Activated CD4-positive, alpha-beta T cell treated with anti-CD3 and anti-CD28 coated beads, Interleukin-2, amount 50 U/mL, for 1 hour (primary cell): ENCODE measurements around the gene CYP24A1.
A peak's percentile ranks its signal among the peaks of the same experiment; 100 is the strongest.

Experiments
- DNase-seq: peaks from one replicate; pipeline ENCODE4 v3.0.0-alpha.2; 2020

CYP24A1 gene

DNA sequence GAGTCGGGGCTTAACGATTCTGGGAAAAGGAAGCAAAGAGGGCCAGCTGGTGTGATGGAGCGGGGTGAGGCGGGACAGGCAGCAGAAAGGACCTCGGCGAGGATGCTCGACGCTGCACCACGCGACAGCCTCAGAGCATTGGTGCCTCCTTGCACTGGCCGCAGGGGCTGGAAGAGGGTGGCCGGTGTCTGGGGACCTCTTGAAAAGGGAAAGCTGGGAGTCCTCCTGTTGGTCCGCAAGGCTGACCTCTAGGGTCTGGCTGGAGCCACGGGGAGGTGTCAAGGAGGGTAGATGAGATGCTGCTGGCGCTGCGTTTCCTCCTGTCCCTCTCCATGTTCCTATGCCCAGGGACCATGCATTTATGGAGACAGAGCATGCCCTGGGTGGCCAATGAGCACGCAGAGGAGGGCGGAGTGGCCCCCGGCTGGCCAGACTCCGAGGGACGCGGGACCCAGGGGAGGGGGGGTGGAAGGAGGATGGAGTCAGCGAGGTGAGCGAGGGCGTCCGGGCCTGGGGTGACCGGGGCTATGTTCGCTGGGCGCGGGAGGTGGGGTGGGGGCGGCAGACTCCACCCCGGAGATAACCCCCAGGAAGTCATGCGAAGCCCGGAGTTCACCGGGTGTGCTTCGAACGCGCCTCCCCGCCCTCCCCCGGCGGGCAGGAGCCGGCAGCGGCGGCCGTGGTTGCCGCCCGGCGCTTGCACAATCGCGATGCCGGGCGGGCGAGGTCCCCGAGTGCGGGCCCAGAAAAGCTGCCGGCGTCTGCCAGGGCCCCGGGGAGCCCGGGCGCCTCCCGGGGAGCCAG, at the start of gene CYP24A1:
CYP24A1 (minus strand) TSS at position 334 of the 804 bp plus-strand sequence. CDS start 407 bp downstream, outside the sequence.
- DNase-seq = no peak

DNA sequence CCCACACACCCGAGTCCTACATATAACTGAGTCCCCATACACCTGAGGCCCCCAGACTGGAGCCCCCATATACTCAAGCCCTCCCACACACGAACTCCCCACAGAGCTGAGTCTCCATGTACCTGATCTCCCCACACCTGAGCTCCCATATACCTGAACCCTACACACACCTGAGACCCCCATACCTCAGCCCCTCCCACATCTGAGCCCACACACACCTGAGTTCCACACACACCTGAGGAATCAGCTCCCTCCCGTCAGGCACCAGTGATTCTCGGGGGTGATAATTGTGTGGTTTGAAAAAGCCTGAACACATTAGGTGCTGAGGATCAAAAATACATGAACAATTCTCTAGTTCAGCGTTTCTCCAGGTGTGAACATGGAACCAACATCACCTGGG, 49.5 kb upstream of the CYP24A1 start:
- DNase-seq = no peak

DNA sequence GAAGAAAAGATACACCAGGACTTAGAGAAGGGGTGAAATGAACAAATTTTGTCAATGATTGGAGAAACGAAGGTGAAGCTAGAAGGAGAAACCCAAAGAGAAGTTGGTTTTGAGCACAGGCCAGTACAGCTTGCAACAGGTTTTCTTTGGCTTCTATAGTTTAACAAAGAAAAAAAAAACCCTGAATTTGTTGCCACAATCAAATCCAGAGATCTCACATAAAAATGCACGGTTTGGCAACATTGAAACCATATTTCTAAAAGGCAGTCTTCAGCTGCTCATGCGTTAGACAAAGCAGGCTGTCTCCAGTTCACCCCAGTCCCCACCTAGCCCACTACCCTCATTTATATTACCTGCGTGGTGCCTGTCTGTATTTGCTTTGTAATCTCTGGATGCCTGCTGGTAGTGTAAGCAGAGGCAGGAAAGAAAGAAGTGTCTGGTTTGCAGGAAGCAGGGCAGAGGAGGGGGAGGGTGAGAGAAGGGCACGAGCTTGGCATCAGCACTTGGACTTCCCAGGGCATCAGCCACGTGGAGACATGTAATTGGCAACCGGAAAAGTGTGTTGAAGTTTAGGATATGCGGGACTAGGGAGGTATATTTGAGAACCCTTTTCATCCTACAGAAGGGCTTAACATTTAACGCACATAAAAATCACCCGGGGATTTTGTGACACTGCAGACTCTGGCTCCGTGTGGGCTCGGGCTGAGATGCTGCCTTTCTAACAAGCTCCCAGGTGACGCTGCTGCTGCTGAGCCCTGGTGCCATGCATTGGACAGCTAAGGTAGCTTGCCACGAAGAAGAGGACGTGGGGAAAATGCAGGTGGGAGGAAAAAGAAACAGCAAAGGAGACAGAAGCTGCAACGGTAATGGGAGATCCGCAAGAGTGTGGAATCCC, 48.5 kb upstream of the CYP24A1 start:
- DNase-seq = no peak

DNA sequence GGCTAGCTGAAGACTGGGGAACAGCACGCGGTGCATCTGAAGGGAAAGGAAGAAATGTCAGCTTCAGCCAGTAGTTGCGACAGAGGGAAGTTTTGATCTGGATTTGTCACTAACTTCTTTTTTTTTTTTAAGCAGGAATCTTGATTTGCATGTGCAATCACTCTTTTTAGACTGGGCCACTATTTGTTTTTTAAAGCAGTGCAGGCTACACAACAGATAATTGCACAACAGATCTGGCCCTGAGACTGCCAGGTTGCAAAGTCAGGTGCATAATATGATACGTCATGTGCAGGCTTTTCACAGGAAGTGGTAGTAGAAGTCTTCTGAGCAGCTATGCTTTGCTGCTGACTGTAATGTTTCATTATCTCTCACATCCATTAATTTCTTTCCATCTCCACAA, 47.6 kb upstream of the CYP24A1 start:
- no peak for DNase-seq

DNA sequence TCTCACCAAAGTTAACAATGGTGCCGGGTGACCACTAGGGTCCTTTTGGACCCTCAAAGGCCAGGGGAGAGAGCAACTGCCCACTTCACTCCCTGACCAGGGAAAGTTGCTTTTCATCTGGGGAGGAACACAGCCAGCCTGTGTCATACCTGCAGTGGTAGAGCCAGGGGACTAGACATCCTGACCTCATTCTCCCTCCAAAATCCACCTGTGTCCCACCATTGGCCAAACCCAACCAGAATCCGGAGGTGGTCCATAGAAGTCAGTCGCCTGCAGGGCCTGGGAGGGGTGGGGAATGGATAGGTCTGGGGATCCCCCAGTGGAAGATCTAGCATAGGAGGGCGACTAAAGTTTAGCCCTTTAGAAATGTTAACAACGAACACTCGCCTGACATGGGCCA, 46.9 kb upstream of the CYP24A1 start:
- no peak for DNase-seq

DNA sequence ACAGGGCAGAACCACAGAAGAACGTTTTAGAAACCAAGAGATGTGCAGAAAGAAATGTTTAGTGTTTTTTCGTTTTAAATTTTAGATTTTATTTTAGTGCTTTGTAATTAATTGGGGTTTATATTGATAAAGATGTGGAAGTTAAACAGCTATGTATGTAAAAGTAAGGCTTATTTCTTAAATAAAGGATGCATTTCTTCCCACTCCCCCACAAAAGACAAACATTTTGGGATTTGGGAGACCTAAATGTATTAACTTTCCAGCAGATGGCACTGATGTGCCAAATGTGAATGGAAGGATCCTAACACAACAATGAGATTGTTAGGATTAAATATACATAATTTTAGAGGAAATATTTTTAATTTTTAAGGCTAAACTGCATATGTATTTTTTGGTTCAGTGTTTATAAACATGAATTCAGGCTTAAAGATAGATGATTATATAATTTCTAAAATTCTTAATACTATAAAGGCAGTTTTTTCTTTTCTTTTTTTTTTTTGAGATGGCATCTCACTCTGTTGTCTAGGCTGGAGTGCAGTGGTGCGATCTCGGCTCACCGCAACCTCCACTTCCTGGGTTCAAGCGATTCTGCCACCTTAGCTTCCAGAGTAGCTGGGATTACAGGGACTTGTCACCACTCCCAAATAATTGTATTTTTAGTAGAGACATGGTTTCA, 46.1 kb upstream of the CYP24A1 start:
- no peak for DNase-seq

DNA sequence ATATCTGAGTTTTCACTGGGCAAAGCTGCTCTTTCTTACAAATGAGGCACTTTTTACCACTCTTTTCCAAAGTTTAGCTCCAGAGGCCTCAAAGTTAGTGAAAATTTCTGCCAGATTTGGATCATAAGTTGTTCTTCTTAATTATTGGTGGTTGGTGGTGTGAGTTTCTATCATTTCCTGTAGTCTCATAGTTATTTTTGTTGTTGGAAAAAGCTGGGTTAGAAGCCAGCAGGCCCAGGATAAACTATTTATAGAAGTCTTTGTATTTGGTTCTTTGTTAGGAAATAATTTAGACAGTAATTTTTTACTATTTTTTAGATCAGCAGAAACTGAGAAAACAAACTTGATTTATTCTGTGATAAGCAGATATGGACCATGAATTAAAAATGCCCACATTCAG, 44.7 kb upstream of the CYP24A1 start:
- no peak for DNase-seq

DNA sequence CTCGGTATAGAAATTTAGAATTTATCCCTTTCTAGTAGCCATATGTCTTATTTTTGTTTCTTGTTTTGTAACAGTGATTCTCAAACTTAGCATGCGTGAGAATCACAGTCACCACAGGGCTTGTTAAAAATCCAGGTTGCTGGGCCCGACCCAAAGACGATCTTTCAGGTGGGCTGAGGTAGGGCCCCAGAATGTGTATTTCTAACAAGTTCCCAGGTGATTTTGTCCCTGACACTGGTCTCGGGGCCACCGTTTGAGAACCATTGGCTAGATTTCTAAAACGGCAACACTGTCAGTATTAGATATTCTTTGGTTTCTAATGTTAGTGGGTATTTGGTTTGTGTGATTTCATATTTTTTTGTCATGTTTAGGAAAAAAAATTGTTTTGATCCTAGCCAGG, 44.0 kb upstream of the CYP24A1 start:
- DNase-seq = no peak

DNA sequence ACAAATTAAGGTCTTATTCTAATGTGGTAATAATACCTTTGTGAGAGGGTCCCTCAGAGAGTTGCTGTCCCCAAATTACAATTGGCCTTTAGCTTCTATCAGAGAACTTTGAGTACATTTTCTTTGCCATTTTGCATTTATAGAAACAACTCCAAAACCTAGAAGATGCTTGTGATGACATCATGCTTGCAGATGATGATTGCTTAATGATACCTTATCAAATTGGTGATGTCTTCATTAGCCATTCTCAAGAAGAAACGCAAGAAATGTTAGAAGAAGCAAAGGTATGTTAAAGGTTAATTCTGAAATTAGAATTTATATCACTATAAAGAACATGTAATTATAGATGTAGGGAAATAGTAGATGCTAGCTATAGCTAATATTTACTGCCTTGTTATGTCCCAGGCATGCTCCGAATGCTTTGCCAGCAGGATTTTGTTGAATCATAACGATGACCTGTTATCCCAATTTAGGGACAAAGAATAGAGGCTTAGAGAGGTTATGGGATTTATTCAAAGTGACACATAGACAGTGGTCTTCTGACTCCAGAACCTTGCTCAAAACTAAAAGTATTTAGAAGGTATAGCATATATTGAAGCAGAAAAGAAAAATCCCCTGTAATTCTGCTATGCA, 41.5 kb upstream of the CYP24A1 start:
- no peak for DNase-seq

DNA sequence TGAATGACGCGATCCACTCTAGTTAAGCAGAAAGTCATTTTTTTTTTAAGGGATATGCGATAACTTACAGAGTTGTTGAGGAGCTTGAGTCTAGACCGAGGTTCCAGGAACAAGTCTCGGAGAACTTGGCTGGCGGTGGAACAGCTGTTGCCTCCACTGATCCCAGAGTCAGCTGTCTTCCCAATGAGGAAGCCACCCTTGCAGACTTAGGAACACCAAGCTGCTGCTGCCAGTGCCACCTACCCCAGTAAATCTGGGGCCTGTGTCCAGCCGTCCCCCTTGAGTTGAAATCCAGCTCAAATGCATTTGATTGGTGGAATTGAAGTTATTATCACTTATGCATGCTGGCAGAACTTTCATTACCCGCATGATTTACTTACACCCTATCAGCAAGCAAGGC, 40.8 kb upstream of the CYP24A1 start:
- DNase-seq = no peak

DNA sequence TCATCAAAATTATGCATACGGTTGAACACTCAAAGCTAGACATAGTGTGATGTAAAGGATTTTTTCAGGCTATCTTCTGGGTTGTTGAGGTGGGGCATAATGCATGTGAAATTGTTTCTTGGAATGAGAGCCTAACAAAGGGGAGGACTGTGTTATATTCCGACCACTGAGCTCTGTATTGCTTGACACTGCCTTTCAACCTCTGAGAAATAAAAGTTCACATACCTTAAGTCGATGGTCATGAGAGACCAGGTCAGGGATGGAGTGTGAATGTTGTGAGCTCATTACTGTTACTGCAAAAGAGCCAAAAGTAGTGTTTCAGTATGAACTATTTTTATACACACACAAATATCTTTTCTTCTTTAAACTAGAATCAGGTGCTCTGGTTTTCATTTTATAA, 39.1 kb upstream of the CYP24A1 start:
- DNase-seq = no peak

DNA sequence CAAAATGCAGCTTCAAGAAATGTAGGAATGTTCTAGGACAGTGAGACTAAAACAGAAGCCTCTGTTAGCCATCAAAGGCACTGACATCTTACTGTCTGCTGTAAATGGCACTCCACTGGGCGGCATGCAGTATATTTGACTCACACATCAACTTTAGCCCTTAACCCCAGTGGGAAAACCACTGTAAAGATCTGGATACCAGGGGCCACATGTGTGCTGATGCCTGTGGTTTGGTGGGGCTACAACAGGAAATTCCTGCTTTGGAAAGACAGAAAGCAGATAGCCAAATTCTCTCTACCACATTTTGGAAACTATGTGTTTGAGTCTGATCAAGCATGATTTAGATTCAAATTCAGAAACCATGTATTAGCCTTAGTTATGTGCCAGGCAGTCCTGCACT, 38.4 kb upstream of the CYP24A1 start:
- DNase-seq = no peak

DNA sequence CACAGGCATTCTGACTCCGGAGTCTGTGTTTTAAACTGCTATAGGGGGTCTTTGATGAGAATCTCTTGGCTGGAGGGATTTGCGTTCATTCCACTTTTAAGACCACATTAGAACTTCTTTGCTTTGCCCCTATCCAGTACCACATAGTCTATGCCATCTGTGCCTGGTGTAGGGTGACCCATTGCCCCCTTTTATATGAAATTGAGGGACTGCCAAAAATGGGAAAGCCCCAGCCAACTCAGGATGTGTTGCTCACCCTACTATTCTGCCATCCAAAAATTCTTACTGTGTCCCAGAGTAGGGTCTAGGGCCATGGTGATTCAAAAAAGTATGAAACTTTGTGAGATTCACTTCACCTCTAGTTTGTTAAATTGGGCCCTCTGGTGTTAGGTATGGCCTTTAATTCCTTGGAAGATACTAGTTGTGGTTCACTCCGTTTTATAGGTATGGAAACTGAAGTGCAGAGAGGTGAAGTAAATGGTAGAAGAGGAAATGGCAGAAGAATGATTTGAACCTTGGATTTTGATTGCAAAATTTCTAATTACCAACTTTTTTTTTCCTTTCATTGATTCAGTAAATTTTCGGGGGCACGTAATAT, 35.5 kb upstream of the CYP24A1 start:
- no peak for DNase-seq

DNA sequence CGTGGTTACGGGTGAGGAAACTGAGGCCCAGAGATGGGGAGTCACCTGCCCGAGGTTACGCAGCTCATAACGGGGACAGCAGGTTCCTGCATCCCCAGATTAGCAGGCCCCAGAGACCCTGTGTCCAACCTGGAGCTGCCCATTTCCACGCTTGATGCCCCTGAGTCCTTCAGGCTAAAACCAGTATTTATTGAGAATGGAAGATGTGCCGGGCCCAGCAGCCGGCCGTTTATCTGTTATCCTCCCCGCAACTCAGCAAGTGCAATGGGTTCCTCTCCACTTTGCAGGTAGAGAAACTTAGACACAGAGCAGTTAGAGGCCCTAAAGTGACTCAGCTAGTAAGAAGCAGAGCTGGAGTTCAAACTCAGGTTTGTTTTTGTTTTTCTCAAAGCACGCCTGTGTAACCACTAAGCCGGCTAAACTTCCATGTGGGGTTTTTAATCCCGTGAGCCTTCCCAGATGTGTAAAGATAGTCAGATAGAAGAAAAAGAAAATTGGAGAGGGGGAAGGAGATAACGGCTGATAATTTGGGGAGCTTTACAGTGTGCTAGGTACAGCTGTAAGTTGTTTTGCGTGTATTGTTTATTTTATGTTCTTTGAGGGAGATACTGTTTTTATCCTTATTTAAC, 34.9 kb upstream of the CYP24A1 start:
- DNase-seq = no peak

DNA sequence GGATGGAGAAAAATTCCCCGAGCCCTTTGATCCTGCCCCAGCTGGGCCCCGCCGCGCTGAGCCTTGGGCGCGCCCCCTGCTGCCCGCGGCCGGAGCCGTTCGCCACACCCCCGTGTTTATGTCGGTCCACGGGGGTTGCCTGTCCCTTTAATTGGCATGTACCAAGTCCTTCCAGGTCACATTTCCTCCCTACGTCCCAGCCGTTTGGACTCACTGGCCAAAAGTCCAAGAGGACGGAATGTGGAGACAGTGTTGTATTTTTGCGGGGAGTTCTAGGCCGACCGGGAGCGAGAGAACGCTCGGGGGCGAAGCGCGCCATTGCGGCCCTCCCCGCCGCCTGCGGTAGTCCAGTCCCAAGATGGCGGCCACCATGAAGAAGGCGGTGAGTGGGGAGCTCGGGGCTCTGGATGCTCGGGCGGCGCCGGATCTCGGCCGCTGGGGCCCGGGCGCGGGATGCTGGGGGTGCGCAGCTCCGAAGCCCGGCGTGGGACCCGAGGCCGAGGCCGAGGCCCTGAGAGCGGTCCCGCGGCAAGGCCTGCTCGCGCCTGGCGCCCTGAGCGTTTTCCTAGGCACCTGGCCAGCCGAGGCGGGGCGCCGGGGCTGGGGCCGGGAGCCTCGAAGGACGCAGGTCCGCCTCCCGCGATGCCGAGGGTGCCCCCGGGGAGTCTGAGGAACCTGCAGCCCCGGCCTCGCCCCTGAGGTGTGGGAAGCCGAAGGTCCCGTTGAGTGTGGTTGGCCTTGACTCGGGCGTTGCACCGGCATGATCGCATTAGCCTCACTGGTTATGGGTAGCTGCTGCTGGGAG, 34.2 kb upstream of the CYP24A1 start, which contains the start of gene PFDN4:
PFDN4 (plus strand) TSS at position 345 of the 805 bp plus-strand sequence; CDS start at position 359, 14 bp downstream.
- peak; percentile 65 for DNase-seq

DNA sequence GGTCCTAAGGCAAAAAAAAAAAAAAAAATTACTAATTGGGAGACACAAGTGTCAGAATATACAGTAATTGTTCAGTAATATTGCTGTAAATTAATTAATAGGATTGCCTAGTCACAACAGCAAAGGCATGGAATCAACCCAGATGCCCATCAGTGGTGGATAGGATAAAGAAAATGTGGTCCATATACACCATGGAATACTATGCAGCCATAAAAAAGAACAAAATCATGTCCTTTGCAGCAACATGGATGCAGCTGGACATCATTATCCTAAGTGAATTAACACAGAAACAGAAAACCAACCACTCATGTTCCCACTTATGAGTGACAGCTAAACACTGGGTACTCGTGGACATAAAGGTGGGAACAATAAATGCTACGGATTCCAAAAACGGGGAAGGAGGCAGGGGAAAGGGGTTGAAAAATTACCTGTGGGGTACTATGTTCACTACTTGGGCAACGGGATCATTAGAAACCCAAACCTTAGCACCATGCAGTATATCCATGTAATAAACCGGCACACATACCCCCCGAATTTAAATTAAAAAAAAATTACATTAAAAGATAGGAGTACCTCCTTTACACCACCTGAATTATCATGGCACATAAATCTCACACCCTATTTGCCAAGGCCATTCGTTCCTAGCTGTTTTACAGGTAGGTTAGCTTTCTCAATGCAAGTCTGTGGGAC, 33.4 kb upstream of the CYP24A1 start:
- no peak for DNase-seq

DNA sequence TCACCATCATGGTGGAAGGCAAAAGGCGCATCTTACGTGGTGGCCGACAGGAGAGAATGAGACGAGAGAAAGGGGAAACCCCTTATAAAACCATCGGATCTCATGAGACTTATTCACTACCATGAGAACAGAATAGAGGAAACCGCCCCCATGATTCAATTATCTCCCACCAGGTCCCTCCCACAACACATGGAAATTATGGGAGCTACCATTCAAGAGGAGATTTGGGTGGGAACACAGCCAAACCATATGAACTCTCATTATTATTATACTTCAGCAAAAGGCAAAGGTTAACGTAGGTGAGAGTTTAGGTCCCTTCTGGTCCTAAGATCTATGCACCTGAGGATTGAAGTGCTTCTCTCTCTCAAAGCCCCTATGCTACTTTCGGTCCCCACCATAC, 31.7 kb upstream of the CYP24A1 start:
- no peak for DNase-seq

DNA sequence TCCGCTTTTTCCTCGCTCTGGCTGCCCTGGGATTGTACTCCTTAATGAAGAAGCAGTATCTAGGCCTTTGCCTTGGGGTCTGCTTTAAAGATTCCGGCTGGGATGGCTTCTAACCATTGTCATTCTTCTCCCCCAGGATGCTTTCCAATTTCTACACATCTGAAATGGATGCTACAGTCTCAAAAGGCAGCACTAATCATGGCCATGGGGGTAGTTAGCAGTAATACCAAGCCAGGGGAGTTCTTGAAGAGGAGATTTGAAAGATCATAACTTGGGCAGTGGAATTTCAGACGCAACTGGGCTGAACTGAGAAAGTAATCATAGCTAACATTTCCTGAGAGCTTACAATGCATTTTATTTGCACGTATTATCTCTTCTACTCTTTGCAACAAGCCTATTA, 30.7 kb upstream of the CYP24A1 start:
- no peak for DNase-seq

DNA sequence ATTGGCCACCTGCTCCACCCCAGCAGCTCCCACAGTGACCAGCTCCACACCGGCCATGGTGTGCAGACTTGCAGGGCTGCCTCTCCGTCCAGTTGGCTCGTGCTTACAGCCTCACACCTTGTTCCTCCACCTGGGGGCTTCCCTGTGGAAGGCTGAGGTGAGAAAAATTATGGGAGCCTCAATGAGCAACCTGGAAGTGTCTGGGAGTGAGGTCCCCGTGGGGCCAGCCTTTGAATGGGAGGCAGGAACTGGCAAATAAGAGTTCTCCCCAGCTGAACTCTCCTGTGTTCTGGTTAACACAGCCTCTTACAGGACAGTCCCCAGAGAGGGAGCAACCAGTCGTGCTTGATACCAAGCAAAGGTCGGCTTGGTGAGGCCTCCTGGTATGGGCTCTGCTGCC, 30.3 kb upstream of the CYP24A1 start:
- no peak for DNase-seq

DNA sequence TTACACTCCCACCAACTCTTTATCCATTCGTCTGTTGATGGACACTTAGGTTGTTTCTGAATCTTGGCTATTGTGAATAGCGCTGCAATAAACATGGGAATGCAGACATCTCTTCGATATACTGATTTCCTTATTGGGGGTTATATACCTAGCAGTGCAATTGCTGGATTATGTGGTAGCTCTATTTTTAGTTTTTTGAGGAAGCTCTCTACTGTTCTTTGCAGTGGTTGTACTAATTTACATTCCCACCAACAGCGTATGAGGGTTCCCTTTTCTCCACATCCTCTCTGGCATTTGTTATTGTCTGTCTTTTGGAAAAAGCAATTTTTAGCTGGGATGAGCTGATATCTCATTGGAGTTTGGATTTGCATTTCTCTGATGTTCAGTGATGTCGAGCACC, 29.5 kb upstream of the CYP24A1 start:
- no peak for DNase-seq
